HG03460 (cell line): ENCODE measurements around the gene SWAP70.

ENCODE experiments used
- ATAC-seq: cut with Tn5 transposase; IDR thresholded peaks from one replicate; pipeline ENCODE4 v1.9.1; 2021; ENCODE audit not compliant: unreplicated experiment

SWAP70 gene

GRCh38 chr11:9773524-9773923 lies 109.6 kb downstream of the SWAP70 start:
- no peak for ATAC-seq

GRCh38 chr11:9774109-9774508 lies 110.2 kb downstream of the SWAP70 start:
- no peak for ATAC-seq

- ATAC-seq = no peak
Observed at GRCh38 chr11:9774591-9775397, 110.9 kb downstream of the SWAP70 start.

- no peak for ATAC-seq
Observed at GRCh38 chr11:9775398-9775779, 111.5 kb downstream of the SWAP70 start.

GRCh38 chr11:9776203-9776602 lies 112.3 kb downstream of the SWAP70 start:
- no peak for ATAC-seq

DNA sequence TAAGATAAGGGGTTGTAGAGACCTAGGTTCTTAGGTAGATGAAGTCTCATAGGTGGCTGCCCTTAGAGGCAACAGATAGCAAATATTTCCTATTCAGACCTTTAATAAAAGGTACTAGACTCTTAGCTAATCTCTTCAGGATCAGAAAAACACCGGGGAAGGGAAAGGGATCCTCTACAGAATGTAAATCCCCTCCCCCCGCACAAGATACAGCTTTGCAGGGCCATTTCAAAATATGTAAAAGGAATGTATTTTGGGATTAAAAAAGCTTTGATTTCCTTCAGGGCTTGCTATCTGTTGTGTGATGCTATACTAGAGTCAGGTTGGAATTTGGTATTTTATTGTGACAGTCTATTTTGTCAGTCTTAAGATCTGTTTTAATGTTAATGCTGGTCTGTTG lies 113.2 kb downstream of the SWAP70 start:
- ATAC-seq = no peak

DNA sequence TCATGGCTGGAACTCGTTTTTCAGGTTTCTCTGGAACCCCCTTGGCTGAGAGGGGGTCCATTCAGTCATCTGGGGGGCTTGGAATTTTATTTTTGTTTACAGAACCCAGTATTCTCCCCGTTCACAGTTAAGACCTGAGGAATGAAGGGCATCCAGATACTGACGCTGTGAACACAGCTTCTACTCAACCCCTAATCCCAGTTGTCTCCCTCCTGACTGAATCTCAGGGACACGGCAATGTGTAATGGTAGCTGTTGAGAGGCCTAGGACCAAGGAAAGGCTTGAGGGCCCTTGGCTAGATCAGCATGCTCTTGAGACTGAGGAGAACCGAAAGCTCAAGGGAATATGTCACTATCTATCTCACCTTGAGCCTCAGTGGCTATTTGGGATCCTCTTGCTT lies 113.6 kb downstream of the SWAP70 start:
- no peak for ATAC-seq

- no peak for ATAC-seq
Observed at GRCh38 chr11:9780929-9781328, 117.1 kb downstream of the SWAP70 start.

GRCh38 chr11:9783986-9784385 lies 120.1 kb downstream of the SWAP70 start:
- no peak for ATAC-seq

- no peak for ATAC-seq
Observed at GRCh38 chr11:9784602-9785315, 120.9 kb downstream of the SWAP70 start.

- ATAC-seq = no peak
Observed at GRCh38 chr11:9787260-9787659, 123.4 kb downstream of the SWAP70 start.

DNA sequence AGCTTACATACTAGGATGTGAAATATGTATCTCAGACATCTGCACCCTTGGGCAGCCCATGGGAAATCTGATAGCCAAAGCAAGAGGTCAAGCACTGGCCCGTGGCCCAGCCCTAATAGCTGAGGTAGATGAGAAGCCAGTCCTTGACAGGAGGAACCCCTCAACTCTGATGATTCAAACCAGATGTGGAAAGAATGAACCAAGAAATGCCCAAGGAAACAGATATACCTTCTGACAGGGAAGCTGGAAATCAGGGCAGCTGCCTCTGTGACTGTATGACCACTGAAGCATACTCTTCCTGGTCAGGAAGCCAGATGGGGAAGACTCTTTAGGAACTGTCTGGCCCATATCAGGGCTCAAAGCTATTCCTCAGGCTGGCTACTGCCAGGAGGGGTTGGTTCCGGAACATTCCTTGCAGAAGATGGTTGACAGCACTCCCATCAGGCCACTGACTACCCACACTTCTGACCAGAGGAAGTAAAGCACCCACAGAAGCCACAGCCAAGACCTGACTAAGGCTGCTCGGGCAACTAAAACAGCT lies 124.2 kb downstream of the SWAP70 start:
- no peak for ATAC-seq

DNA sequence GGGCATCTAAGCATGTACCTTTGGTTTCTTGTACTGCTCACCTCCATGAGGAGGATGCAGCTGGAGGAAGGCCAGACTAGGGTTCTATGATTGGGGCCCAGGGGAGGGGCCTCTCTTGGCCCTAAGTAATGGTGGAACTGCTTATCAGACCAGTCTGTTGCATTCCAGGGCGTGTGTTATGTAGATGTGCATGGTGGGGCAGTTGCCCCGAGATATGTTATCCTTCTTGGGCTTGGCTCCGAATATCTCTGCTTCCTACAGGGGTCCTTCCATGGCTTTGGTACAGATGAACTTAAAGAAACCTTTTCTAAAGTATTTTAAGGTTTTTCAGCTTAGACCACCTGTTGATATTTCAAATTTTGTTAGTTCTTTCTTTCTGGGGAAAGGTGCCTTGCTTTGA lies 126.0 kb downstream of the SWAP70 start:
- no peak for ATAC-seq

DNA sequence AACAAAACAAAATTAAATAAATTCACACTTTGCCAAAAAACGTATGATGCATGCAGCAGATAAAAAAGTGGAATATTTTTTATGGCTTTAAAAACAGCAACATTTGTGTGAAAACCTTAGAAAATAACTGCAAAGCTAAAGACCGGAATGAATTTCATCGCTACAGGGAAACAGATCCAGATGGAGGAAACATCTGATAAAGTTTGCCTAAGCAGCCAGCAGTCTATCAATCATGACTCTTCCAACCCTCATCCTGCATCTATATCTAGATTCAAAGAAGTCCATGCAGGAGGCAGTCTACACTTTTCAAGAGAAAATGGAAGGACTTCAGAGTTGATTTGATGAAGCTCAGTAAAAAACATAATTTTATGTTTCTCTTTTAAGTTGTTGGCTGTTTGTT lies 126.8 kb downstream of the SWAP70 start:
- ATAC-seq = no peak

GRCh38 chr11:9796266-9796665 lies 132.4 kb downstream of the SWAP70 start:
- ATAC-seq = no peak

GRCh38 chr11:9796854-9797253 lies 133.0 kb downstream of the SWAP70 start:
- ATAC-seq = no peak

- ATAC-seq = no peak
Observed at GRCh38 chr11:9797300-9797699, 133.4 kb downstream of the SWAP70 start.

DNA sequence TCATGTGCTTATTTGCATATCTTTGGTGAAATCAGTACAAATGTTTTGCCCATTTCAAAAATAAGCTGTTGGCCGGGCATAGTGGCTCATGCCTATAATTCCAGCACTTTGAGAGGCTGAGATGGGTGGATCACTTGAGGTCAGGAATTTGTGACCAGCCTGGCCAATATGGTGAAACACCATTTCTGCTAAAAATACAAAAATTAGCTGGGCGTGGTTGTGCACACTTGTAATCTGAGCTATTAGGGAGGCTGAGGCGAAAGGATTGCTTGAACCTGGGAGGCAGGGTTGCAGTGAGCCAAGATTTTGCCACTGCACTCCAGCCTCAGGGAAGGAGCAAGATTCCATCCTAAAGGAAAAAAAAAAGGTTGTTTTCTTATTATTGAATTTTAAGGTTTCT lies 136.0 kb downstream of the SWAP70 start:
- no peak for ATAC-seq

DNA sequence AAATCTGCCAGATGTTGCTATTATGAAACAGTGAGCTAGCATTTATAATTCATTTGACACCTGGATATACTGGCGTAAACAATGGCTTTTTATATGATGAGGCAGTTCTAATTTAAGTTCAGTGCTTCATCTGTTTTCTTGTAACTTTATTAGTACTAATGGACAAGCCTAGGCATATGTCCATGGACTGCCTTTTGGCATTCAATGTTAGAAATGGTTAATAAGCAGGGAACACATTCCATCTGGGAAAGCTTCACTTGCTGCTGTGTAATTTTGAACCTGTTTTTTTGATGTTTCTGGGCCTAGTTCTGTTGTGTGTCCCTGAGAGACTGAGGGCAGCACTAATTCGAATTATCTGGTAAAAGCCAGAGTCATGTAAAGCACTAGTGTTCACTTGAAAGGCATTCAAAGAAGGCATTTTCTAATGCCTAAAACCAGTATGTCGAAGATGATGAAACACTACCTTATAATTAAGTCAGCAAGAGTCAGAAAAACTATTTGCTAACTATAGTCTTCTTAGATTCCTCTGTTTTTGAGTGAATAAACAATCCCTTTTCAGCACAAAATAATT lies 138.5 kb downstream of the SWAP70 start:
- ATAC-seq = no peak
